HepG2 (cell line): ENCODE results near the gene KAT6B. TPM values are rescaled to one million over a fixed set of nuclear protein-coding genes. Genes with fewer than 3 reads are reported as not detected.

ENCODE experiments used
- ATAC-seq: fragments of 200-7000 bp; cut with Tn5 transposase; 3 replicates; pipeline ENCODE4 v1.9.1; 2020; ENCODE audit warnings: mild to moderate bottlenecking, moderate library complexity
- BruUV-seq: library from RNA; stranded (reverse); fragments of 400-500 nt; replicated peaks from 2 replicates; lab custom pipeline; 2021; lab: Mats Ljungman, UMichigan
- CTCF ChIA-PET: fragments of 300-600 bp; formaldehyde crosslinking; extraction: SDS; loops from one replicate; lab custom pipeline; 2021; ENCODE audit warnings: low total read pairs, inconsistent platforms, low intra/inter-chr PET ratio; lab: Yijun Ruan, JAX
- POLR2A ChIA-PET: fragments of 350-600 bp; sonication (Branson Sonifier 250); formaldehyde crosslinking; loops from one replicate; lab custom pipeline; 2020; ENCODE audit warnings: antibody characterized with exemption, inconsistent platforms; lab: Yijun Ruan, JAX
- DNase-seq: peaks from one replicate; pipeline ENCODE4 v3.0.0-alpha.2; 2015; ENCODE audit warnings: low spot score
- FAIRE-seq: peaks from 3 replicates; lab custom pipeline; 2011; peaks lifted over from hg19 to GRCh38; lab: Jason Lieb, UNC
- H2AFZ ChIP-seq: one replicate; pipeline ENCODE4 v1.6.1; 2011; ENCODE audit warnings: low read length, inconsistent platforms
- H3K27ac ChIP-seq: fragments of 300-600 bp; 3 replicates; pipeline ENCODE4 v1.8.0; 2011; ENCODE audit warnings: mixed run types, mild to moderate bottlenecking, mixed read lengths, low read length, inconsistent platforms; ENCODE audit not compliant: insufficient read depth; ENCODE audit errors: extremely low read length
- H3K27me3 ChIP-seq, 2 experiments: fragments of 200-600 bp in 1 of 2; 2 replicates in 1 of 2; 3 replicates in 1 of 2; pipeline versions ENCODE4 v1.6.0 to v1.8.0; 2011; ENCODE audit warnings: low read length in 2 of 2, mild to moderate bottlenecking in 2 of 2, moderate library complexity in 2 of 2, inconsistent platforms in 1 of 2; ENCODE audit not compliant: insufficient read depth in 2 of 2, control insufficient read depth in 1 of 2
- H3K36me3 ChIP-seq, 2 experiments: fragments of 200-600 bp in 1 of 2; replicated peaks in 1 of 2; 2 replicates in 1 of 2; 3 replicates in 1 of 2; pipeline versions ENCODE4 v1.5.1 to v1.8.0; 2011; ENCODE audit warnings: low read length in 2 of 2, inconsistent platforms in 1 of 2; ENCODE audit not compliant: insufficient read depth in 2 of 2, control insufficient read depth in 1 of 2
- H3K4me1 ChIP-seq: 2 replicates; pipeline ENCODE4 v1.5.1; 2012; ENCODE audit warnings: low read length, inconsistent platforms; ENCODE audit not compliant: insufficient read depth
- H3K4me2 ChIP-seq: 2 replicates; pipeline ENCODE4 v1.6.0; 2011; ENCODE audit warnings: low read depth, low read length, inconsistent platforms
- H3K4me3 ChIP-seq, 3 experiments: fragments of 200-600 bp in 1 of 3; sonication (generic), shearing (Covaris generic) in 1 of 3; replicated peaks in 1 of 3; 2 replicates each; pipeline ENCODE4 v1.5.1; 2011 to 2016; ENCODE audit warnings: low read length in 3 of 3, inconsistent platforms in 2 of 3, low read depth in 2 of 3, mild to moderate bottlenecking in 2 of 3, control low read depth in 1 of 3, mixed read lengths in 1 of 3; ENCODE audit not compliant: insufficient read depth in 1 of 3
- H3K79me2 ChIP-seq: one replicate; pipeline ENCODE4 v1.6.1; 2011; ENCODE audit warnings: low read length, inconsistent platforms; ENCODE audit not compliant: insufficient read depth
- H3K9ac ChIP-seq: 2 replicates; pipeline ENCODE4 v1.6.0; 2011; ENCODE audit warnings: mild to moderate bottlenecking, low read depth, low read length, inconsistent platforms; ENCODE audit not compliant: insufficient read depth
- H3K9me3 ChIP-seq: 2 replicates; pipeline ENCODE4 v1.5.1; 2012; ENCODE audit warnings: mild to moderate bottlenecking, low read length
- H4K20me1 ChIP-seq: 2 replicates; pipeline ENCODE4 v1.6.0; 2011; ENCODE audit warnings: inconsistent platforms, mild to moderate bottlenecking, low read length, moderate library complexity; ENCODE audit not compliant: insufficient read depth
- ATF7-NPFF ChIP-seq: sonication (generic); formaldehyde crosslinking; IDR thresholded peaks from 2 replicates; pipeline ENCODE4 v1.8.1; 2023; ENCODE audit warnings: mild to moderate bottlenecking, low read depth, missing genetic modification reagents, moderate library complexity
- FUBP1 ChIP-seq: sonication (generic); formaldehyde crosslinking; IDR thresholded peaks from 2 replicates; pipeline ENCODE4 v1.5.1; 2020; ENCODE audit warnings: missing genetic modification reagents, mild to moderate bottlenecking, borderline replicate concordance
- HOXA3 ChIP-seq: sonication (generic); formaldehyde crosslinking; IDR thresholded peaks from 2 replicates; pipeline ENCODE4 v1.5.0; 2020; ENCODE audit warnings: missing genetic modification reagents
- MIXL1 ChIP-seq: IDR thresholded peaks from 2 replicates; pipeline ENCODE4 v1.6.1; 2016
- PHF21A ChIP-seq: sonication (generic); formaldehyde crosslinking; IDR thresholded peaks from 2 replicates; pipeline ENCODE4 v1.5.0; 2020; ENCODE audit warnings: mild to moderate bottlenecking, missing genetic modification reagents
- ZNF672 ChIP-seq: sonication (generic); formaldehyde crosslinking; IDR thresholded peaks from 2 replicates; pipeline ENCODE4 v1.8.1; 2022; ENCODE audit warnings: missing genetic modification reagents
- WGBS: methylation state at CpG from one replicate; pipeline ENCODE4 v1.1.6; 2017; ENCODE audit warnings: low lambda C conversion rate; 5-methylcytosine and 5-hydroxymethylcytosine counted together
- in situ Hi-C: cut with HindIII; loops from 2 replicates; pipeline ENCODE4 v1.10.0; 2017; ENCODE audit warnings: low pct_unique_long_range_greater_than_20kb; ENCODE audit not compliant: extremely low pct_ligation_motif_present
- intact Hi-C: fragments of 100-400 bp; cut with micrococcal nuclease; formaldehyde crosslinking; loops from one replicate; pipeline ENCODE4 v1.10.0; 2022; ENCODE audit not compliant: unreplicated experiment
- polyA plus RNA-seq, 8 experiments: library from polyadenylated mRNA; depleted of rRNA in 3 of 8; stranded (reverse) in 7 of 8; unstranded in 1 of 8; fragments of >200 nt; fragmentation: Illumina TruSeq in 4 of 8; extraction: Trizol in 4 of 8; gene quantifications; 2 replicates each; pipeline versions ENCODE4 v1.2.1 to v1.2.3, GENCODE V29; 2011 to 2016; ENCODE audit warnings: low read depth in 4 of 8, missing spikeins in 1 of 8, mixed read lengths in 1 of 8; ENCODE audit not compliant: insufficient read depth in 1 of 8
- total RNA-seq, 5 experiments: library from RNA; depleted of rRNA; stranded (reverse); fragments of >200 nt; fragmentation: Illumina TruSeq; extraction: Trizol; gene quantifications; 2 replicates each; pipeline ENCODE4 v1.2.3, GENCODE V29; 2016; ENCODE audit warnings: low read depth in 1 of 5
- TF ChIP-seq, protein P1 (sequence below): sonication (generic); formaldehyde crosslinking; IDR thresholded peaks from 2 replicates; pipeline ENCODE4 v1.8.0; 2022; ENCODE audit warnings: missing genetic modification reagents, low read depth, mild to moderate bottlenecking, borderline replicate concordance

KAT6B gene
- total and polyA plus RNA-seq, 2 of the 13 experiments (the other 11 are each of a cell fraction or from before 2014, with no cell fraction given): 3.0 to 9.5 TPM

DNA sequence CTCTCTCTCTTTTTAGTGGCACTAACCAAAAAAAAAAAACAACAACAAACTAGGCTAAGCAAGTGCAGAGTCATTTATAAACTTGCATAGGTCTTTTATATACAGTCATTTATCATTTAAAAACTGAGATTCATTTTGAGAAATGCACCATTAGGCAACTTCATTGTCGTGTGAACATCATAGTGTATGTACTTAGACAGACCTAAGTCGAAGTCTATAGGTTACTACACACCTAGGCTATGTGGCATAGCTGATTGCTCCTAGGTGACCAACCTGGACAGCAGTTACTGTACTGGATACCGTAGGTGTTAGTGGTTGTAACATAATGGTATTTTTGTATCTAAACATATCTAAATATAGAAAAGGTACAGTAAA, 175.9 kb downstream of the KAT6B start:
- Histone ChIP-seq H2AFZ (no peak overlapping the region), H3K27ac (no peak overlapping the region)

More for the DNA sequence above, 175.9 kb downstream of the KAT6B start:
- no peak for FAIRE-seq
- no peak for ATAC-seq
- no peak for DNase-seq
- ChIA-PET CTCF (no interaction called here), POLR2A (no interaction called here)
- no peaks in the 10 kb centered on the region for H3K27me3 ChIP-seq
- no peaks in the 10 kb centered on the region for H3K4me1 ChIP-seq
- H3K9ac ChIP-seq: no peak overlapping the region
- no peaks in the 10 kb centered on the region for H3K79me2 ChIP-seq
- in situ Hi-C loops: no loop called here
- H4K20me1 ChIP-seq: no peaks in the 10 kb centered on the region
- BruUV-seq: no TSS peak
- WGBS: 96% methylated on average over 3 of the region's 3 CpGs
- H3K36me3 ChIP-seq: 0 out of 5 replicates have a peak, but pooled peaks cover 0 to 1% of the 10 kb centered on the region in 2 experiments
- no peak overlapping the region for H3K4me3 ChIP-seq
- no peak for TF ChIP-seq MIXL1
- no peak for TF ChIP-seq ATF7-NPFF
- TF ChIP-seq ZNF672 (CRISPR knock-in tag): no peak
- no peak for TF ChIP-seq HOXA3 (CRISPR knock-in tag)
- TF ChIP-seq, protein P1, sequence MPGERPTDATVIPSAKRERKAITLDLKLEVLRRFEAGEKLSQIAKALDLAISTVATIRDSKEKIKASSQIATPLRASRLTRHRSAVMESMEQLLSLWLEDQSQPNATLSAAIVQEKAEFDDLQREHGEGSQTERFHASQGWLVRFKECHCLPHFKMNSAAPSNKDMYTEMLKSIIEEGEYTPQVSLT: no peak
- no peak for TF ChIP-seq PHF21A (CRISPR knock-in tag)
- TF ChIP-seq FUBP1 (CRISPR knock-in tag): no peak
- H3K9me3 ChIP-seq: no peaks in the 10 kb centered on the region
- no peak overlapping the region for H3K4me2 ChIP-seq
- intact Hi-C loops: no loop called here
